ENCODE measurements around the gene GLI3.

DNA sequence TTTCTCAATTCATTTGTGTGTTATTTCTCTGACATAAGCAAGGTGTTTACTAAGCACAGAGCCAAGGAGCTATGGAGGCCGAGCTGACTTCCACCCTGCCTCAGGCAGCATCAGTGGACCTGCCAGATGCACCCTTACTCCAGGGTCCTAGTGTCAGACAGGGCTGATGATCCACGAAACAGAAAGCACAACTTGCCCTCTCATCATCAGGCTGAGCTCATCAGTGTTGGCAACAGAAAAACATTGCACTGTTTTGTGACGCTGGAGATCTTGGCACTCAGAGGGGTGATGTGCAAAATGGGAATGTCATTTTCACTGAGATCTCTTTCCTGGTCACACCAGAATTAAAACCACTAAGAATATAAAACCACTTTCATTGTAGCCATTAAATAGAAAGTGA is 201.8 kb downstream of the GLI3 start:
- no peak for TF ChIP-seq CTCF (IDR thresholded peaks at IDR 0.05)
- no peak for TF ChIP-seq TFCP2L1 (CRISPR knock-in tag; IDR thresholded peaks at IDR 0.05)
- no peak for TF ChIP-seq EP300 (IDR thresholded peaks at IDR 0.05)
- TF ChIP-seq NPAS2 (CRISPR knock-in tag; IDR thresholded peaks at IDR 0.05; ENCODE audit: borderline replicate concordance): no peak
- no peak for TF ChIP-seq POLR2A (IDR thresholded peaks at IDR 0.05; ENCODE audit: low read length)
- TF ChIP-seq, protein P1, sequence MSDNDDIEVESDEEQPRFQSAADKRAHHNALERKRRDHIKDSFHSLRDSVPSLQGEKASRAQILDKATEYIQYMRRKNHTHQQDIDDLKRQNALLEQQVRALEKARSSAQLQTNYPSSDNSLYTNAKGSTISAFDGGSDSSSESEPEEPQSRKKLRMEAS (IDR thresholded peaks at IDR 0.05): no peak
- TF ChIP-seq ESRRA (IDR thresholded peaks at IDR 0.05; ENCODE audit: borderline replicate concordance, low read length): no peak
- no peak for TF ChIP-seq MYC (IDR thresholded peaks at IDR 0.05; ENCODE audit: borderline replicate concordance, low read length)
- TF ChIP-seq ZFP36 (IDR thresholded peaks at IDR 0.05; ENCODE audit: borderline replicate concordance, partially characterized antibody): no peak
